Measurements from ENCODE around the gene ELAVL2.

DNA sequence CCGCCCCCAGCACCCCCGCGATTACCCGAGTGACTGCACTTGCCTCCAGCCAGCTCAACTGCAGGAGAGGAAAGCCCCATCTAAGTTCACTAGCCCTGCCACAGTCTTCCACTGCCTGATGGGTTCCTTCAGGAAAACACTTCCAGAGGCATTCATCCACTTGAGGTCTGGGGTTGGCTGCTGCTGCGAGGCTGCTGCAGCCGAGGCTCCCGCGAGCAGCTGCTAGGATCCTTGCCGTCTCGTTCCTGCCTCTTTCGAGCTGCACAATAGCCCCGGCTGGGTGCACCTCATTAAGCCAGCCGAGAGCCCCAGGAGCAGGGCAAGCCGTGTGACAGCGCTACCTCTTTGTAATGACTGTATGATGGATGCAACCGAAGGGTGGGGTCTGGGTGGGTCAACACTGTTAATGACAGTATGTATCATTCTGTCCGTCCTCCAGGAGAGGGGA is 24.2 kb upstream of the ELAVL2 start:
- TF ChIP-seq TP53 (CRISPR knock-in tag; IDR thresholded peaks at IDR 0.05), result no peak
- no peak for TF ChIP-seq NFE2L1 (CRISPR knock-in tag; IDR thresholded peaks at IDR 0.05)
- no peak for TF ChIP-seq SP1 (CRISPR knock-in tag; conservative IDR thresholded peaks at IDR 0.05)
- TF ChIP-seq, protein P1, sequence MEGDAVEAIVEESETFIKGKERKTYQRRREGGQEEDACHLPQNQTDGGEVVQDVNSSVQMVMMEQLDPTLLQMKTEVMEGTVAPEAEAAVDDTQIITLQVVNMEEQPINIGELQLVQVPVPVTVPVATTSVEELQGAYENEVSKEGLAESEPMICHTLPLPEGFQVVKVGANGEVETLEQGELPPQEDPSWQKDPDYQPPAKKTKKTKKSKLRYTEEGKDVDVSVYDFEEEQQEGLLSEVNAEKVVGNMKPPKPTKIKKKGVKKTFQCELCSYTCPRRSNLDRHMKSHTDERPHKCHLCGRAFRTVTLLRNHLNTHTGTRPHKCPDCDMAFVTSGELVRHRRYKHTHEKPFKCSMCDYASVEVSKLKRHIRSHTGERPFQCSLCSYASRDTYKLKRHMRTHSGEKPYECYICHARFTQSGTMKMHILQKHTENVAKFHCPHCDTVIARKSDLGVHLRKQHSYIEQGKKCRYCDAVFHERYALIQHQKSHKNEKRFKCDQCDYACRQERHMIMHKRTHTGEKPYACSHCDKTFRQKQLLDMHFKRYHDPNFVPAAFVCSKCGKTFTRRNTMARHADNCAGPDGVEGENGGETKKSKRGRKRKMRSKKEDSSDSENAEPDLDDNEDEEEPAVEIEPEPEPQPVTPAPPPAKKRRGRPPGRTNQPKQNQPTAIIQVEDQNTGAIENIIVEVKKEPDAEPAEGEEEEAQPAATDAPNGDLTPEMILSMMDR (IDR thresholded peaks at IDR 0.05), result no peak
- TF ChIP-seq JUN (CRISPR knock-in tag; IDR thresholded peaks at IDR 0.05), result no peak
